DOHH2 (cell line): ENCODE results near the gene PLEKHM3.

Experiments
- EZH2phosphoT487 ChIP-seq: fragments of 200-600 bp; sonication (generic); IDR thresholded peaks from 2 replicates; pipeline ENCODE4 v1.6.1; 2017; ENCODE audit warnings: borderline replicate concordance, mild to moderate bottlenecking, antibody characterized with exemption, low read length, moderate library complexity, mixed read lengths
- TF ChIP-seq, protein P1 (sequence below): fragments of 200-600 bp; sonication (generic); IDR thresholded peaks from one replicate; pipeline ENCODE4 v1.5.1; 2014; ENCODE audit warnings: antibody characterized with exemption, mild to moderate bottlenecking, low read depth, low read length; ENCODE audit not compliant: poor library complexity, severe bottlenecking

DNA sequence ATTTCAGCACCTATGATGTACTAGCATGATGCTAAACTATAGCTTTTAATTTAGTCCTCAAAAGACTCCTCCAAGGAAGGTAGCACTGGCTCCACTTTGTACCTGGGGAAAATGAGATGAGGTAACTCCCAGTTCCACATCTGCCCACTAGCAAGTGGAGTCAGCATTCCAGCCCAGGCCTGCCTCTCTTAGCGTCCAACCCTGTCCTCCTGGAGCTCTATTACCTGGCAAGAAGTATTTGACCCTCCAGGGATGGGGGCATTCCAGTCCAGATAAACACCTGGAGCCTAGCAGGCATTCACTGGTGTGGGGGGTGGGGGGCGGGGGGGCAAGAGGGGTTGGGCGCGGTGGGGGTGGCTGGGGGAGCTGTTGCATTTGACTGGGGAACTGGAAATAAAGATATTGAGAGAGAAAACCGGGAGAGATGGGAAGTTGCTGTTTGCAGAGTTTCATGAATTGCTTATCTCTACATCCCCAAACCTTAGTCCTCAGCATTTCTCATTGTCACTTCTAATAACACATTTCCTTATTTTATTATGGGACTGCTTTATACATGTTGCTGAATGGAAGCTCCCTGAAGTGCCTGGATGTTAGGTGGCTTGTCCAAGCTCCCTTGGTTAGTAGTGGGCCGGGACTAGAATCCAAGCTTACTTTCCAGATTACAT is 233.6 kb downstream of the PLEKHM3 start:
- TF ChIP-seq, protein P1, sequence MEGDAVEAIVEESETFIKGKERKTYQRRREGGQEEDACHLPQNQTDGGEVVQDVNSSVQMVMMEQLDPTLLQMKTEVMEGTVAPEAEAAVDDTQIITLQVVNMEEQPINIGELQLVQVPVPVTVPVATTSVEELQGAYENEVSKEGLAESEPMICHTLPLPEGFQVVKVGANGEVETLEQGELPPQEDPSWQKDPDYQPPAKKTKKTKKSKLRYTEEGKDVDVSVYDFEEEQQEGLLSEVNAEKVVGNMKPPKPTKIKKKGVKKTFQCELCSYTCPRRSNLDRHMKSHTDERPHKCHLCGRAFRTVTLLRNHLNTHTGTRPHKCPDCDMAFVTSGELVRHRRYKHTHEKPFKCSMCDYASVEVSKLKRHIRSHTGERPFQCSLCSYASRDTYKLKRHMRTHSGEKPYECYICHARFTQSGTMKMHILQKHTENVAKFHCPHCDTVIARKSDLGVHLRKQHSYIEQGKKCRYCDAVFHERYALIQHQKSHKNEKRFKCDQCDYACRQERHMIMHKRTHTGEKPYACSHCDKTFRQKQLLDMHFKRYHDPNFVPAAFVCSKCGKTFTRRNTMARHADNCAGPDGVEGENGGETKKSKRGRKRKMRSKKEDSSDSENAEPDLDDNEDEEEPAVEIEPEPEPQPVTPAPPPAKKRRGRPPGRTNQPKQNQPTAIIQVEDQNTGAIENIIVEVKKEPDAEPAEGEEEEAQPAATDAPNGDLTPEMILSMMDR, result no peak
- no peak for TF ChIP-seq EZH2phosphoT487
